ENCODE results near the gene TPM2.

DNA sequence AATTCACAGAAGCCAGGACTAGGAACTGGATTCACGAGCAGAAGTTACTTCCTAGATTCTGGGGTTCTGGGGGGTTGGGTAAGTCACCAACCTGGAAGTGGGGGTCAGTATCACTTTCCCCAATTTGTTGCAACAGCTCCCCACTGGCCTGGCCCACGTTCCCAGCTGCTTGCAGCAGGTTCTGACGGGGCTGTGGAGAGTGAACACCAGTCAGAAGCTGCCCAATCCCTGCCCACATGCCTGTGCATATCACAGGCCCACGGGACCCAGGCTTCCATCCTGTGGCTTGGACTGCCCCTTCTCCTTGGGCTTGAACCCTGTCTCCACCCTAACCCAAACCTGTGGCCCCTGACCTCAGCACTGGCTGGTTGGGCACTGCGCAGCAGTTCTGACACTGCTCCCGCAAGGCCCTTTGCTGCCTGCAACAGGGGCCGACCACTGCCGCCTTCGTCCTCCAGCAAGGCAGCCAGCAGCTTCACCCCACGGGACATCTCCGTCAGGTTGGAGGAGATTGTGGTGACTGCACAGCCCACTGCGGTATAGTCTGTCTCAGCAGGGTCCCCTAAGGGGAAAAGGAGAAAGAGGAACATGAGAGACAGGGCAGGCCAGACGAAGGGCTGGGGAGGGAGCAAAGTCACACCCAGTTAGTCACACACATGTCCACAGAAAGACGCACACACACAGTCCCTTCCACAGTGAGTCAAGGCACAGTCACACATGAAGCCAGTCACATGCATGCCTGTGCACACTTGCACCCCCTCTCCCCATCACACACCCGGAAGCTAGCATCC lies 29.2 kb upstream of the TPM2 start:
- TF ChIP-seq, protein P1, sequence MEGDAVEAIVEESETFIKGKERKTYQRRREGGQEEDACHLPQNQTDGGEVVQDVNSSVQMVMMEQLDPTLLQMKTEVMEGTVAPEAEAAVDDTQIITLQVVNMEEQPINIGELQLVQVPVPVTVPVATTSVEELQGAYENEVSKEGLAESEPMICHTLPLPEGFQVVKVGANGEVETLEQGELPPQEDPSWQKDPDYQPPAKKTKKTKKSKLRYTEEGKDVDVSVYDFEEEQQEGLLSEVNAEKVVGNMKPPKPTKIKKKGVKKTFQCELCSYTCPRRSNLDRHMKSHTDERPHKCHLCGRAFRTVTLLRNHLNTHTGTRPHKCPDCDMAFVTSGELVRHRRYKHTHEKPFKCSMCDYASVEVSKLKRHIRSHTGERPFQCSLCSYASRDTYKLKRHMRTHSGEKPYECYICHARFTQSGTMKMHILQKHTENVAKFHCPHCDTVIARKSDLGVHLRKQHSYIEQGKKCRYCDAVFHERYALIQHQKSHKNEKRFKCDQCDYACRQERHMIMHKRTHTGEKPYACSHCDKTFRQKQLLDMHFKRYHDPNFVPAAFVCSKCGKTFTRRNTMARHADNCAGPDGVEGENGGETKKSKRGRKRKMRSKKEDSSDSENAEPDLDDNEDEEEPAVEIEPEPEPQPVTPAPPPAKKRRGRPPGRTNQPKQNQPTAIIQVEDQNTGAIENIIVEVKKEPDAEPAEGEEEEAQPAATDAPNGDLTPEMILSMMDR (conservative IDR thresholded peaks at IDR 0.05; ENCODE audit: low read depth, low read length): no peak
- no peak for TF ChIP-seq EZH2 (IDR thresholded peaks at IDR 0.05; ENCODE audit: low read length, unreplicated experiment)
- no peak for TF ChIP-seq EZH2phosphoT487 (IDR thresholded peaks at IDR 0.05; ENCODE audit: borderline replicate concordance, low read length)
